ENCODE data around the gene MITF.

The MITF gene

DNA sequence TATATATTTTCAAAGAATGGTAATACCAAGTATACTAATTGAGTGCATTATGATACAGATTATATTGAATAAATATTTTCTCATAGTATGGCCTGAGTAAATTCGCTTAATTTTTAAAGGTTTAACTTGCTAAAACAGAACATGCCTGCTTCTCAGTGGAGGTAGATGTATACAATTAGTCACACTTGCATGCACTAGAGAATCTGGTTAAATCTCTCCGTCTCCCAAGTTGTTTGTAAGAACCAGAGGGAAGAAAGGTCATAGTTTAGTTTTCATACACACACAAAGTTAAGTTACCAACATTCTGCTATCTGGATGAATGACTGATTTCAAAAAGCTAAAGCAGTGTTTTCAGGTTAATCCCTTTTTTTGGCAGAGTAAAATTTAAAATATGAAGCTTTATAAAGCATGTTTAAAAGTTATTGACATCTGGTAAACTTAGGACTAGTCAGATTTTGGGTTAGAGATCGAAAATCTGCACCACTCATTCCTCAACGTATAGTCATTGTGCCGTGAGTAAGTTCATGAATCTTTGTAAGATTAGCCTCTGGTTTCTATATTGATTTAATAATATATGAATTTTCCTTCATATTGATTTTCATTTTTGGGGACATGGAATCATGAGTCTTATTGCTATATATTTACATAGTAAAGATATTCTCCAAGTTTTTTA is 142.6 kb downstream of the MITF start:
- H3K79me2 ChIP-seq = peaks cover 2% of the 10 kb centered on the region
- no peaks in the 10 kb centered on the region for H3K4me1 ChIP-seq
- H2AFZ ChIP-seq = no peak overlapping the region

DNA sequence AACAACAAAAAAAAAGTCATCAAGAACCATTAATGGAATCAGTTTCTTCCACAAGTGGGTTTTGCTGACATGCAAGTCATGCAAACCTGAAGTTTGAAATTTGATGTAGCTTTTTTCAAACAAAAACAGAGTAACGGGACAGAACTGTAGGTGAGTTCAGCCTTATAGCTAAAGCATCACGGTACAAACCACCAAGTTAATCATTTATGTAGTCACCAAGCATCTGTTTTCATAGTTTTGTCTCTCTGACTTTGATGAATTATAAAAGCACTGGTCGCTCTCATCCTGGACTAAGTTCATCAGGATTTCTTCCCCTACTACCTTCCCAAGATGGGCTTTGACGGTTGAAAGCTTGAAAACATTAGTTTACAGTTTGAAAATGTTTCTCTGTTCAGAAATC is 143.3 kb downstream of the MITF start:
- Histone ChIP-seq H3K4me2 (ENCODE audit: low read length) (no peak overlapping the region), H3K4me1 (no peaks in the 10 kb centered on the region), H3K27me3 (ENCODE audit: control insufficient read depth, insufficient read depth, low read length) (no peaks in the 10 kb centered on the region), H3K9me3 (ENCODE audit: control insufficient read depth, low read length) (no peaks in the 10 kb centered on the region), H3K4me3 (ENCODE audit: low read depth, low read length) (no peak overlapping the region), H3K9ac (no peak overlapping the region), H3K27ac (no peak overlapping the region), H3K36me3 (ENCODE audit: control insufficient read depth, insufficient read depth, low read length) (no peaks in the 10 kb centered on the region), H2AFZ (no peak overlapping the region), H3K79me2 (peaks cover 2% of the 10 kb centered on the region)
- TF ChIP-seq, protein P1, sequence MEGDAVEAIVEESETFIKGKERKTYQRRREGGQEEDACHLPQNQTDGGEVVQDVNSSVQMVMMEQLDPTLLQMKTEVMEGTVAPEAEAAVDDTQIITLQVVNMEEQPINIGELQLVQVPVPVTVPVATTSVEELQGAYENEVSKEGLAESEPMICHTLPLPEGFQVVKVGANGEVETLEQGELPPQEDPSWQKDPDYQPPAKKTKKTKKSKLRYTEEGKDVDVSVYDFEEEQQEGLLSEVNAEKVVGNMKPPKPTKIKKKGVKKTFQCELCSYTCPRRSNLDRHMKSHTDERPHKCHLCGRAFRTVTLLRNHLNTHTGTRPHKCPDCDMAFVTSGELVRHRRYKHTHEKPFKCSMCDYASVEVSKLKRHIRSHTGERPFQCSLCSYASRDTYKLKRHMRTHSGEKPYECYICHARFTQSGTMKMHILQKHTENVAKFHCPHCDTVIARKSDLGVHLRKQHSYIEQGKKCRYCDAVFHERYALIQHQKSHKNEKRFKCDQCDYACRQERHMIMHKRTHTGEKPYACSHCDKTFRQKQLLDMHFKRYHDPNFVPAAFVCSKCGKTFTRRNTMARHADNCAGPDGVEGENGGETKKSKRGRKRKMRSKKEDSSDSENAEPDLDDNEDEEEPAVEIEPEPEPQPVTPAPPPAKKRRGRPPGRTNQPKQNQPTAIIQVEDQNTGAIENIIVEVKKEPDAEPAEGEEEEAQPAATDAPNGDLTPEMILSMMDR (IDR thresholded peaks at IDR 0.05) = no peak

More for the DNA sequence above, 142.6 kb downstream of the MITF start:
- Histone ChIP-seq H3K27ac (no peak overlapping the region), H3K27me3 (ENCODE audit: control insufficient read depth, insufficient read depth, low read length) (no peaks in the 10 kb centered on the region), H3K9me3 (ENCODE audit: control insufficient read depth, low read length) (no peaks in the 10 kb centered on the region), H3K4me2 (ENCODE audit: low read length) (no peak overlapping the region), H3K36me3 (ENCODE audit: control insufficient read depth, insufficient read depth, low read length) (no peaks in the 10 kb centered on the region), H3K9ac (no peak overlapping the region), H3K4me3 (ENCODE audit: low read depth, low read length) (no peak overlapping the region)
- TF ChIP-seq, protein P1 (IDR thresholded peaks at IDR 0.05) = no peak

DNA sequence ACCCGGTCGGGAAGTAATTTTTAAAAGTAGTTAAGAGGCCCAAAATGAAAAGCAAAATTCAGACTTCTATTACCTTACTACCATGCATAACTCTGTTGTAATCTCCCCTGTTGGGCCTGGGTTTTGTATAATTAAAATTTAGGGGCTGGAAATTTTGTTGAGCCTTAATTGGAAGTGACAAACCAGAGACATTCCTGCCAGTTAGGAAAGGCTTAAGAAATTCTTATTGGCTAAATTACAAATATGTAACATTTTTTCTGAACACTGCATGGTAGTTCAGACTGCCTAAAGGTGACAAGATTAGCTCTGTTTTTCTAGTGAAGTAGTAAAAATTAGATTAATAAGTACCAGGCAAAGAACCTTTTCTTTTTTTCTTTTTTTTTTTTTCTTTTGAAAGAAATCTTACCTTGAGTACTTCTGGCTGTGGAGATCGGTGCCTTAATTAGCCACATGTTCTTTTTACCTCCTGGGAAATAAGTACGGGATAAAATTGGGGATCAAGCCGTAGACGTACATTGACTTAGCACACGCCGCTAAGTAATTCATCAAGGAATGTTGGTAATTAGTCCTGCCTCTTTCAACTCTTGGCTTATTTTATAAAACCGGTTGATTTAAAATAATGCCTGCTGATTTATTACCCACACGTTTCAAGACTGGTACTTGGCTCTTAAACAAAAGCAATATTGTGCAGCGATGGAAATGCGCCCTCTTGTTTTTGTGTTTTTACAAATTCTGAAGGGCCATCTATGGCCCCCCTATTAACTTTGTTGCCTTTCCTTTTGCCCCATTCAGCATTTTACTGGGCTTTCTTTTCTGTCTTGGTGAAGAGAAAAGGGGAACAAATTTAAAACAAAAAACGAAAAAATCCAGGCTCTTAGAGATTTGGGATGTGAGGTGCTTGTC is 149.0 kb downstream of the MITF start:
- Histone ChIP-seq H3K27me3 (ENCODE audit: control insufficient read depth, insufficient read depth, low read length) (no peaks in the 10 kb centered on the region), H3K36me3 (ENCODE audit: control insufficient read depth, insufficient read depth, low read length) (no peaks in the 10 kb centered on the region), H3K4me1 (peaks cover 7% of the 10 kb centered on the region), H3K4me3 (ENCODE audit: low read depth, low read length) (no peak overlapping the region), H3K79me2 (peaks cover 10% of the 10 kb centered on the region), H3K27ac (no peak overlapping the region), H3K4me2 (ENCODE audit: low read length) (no peak overlapping the region), H3K9ac (no peak overlapping the region), H3K9me3 (ENCODE audit: control insufficient read depth, low read length) (no peaks in the 10 kb centered on the region), H2AFZ (no peak overlapping the region)
- TF ChIP-seq, protein P1 (IDR thresholded peaks at IDR 0.05) = no peak

DNA sequence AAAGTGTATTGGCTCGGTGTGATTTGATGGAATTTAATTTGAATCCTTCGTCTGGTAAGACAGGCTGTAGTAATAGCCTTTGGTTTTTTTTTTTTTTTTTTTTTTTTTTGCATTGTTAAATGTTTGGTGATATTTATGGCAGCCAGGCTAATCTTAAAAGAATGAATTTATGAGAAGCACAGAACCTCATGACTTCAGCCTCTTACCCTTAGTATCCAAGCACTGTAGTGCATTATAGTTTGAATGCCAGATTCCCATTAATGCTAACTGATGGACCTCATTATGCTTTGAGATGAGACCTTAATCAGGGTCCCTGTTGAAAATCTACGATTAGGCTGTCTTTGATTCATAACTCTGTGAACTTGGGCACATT is 149.7 kb downstream of the MITF start:
- H3K4me1 ChIP-seq = peaks cover 7% of the 10 kb centered on the region

More for the DNA sequence above, 149.7 kb downstream of the MITF start:
- no peak overlapping the region for H3K9ac ChIP-seq
- H3K27me3 ChIP-seq (ENCODE audit: control insufficient read depth, insufficient read depth, low read length) = no peaks in the 10 kb centered on the region
- H3K27ac ChIP-seq = no peak overlapping the region
- TF ChIP-seq, protein P1 (IDR thresholded peaks at IDR 0.05) = no peak
- H3K9me3 ChIP-seq (ENCODE audit: control insufficient read depth, low read length) = no peaks in the 10 kb centered on the region
- no peak overlapping the region for H3K4me3 ChIP-seq (ENCODE audit: low read depth, low read length)
- no peak overlapping the region for H2AFZ ChIP-seq
- no peak overlapping the region for H3K4me2 ChIP-seq (ENCODE audit: low read length)
- peaks cover 12% of the 10 kb centered on the region for H3K79me2 ChIP-seq
- no peaks in the 10 kb centered on the region for H3K36me3 ChIP-seq (ENCODE audit: control insufficient read depth, insufficient read depth, low read length)

All from parathyroid adenoma (tissue), 2 donors.